Panc1 (cell line): ENCODE data around the gene HLA-DOB. TPM values are rescaled to one million over a fixed set of nuclear protein-coding genes. Genes with fewer than 3 reads are reported as not detected.

ENCODE experiments used
- ATAC-seq: fragments of 200-7000 bp; cut with Tn5 transposase; 2 replicates; pipeline ENCODE4 v1.9.1; 2020; ENCODE audit warnings: mild to moderate bottlenecking, moderate library complexity
- BruUV-seq: library from RNA; stranded (reverse); fragments of 400-500 nt; replicated peaks from 2 replicates; lab custom pipeline; 2021; lab: Mats Ljungman, UMichigan
- CTCF ChIA-PET: fragments of 300-600 bp; sonication (Branson Sonifier 250); formaldehyde crosslinking; loops from one replicate; lab custom pipeline; 2022; ENCODE audit warnings: antibody characterized with exemption; lab: Charles Lee
- POLR2A ChIA-PET: fragments of 300-600 bp; sonication (Branson Sonifier 250); formaldehyde crosslinking; loops from one replicate; lab custom pipeline; 2022; ENCODE audit warnings: antibody characterized with exemption; lab: Charles Lee
- DNase-seq: peaks from one replicate; pipeline ENCODE4 v3.0.0-alpha.2; 2010; ENCODE audit warnings: low read depth, low spot score
- H3K27ac ChIP-seq: 2 replicates; pipeline ENCODE4 v1.5.1; 2011; ENCODE audit warnings: mild to moderate bottlenecking, low read length, inconsistent platforms
- H3K27me3 ChIP-seq: fragments of 200-500 bp; sonication (Bioruptor generic); 2 replicates; pipeline ENCODE4 v1.6.0; 2014; ENCODE audit warnings: low read length, inconsistent platforms; ENCODE audit not compliant: control insufficient read depth, insufficient read depth
- H3K36me3 ChIP-seq: fragments of 200-500 bp; sonication (Bioruptor generic); 2 replicates; pipeline ENCODE4 v1.5.1; 2014; ENCODE audit warnings: inconsistent platforms, mild to moderate bottlenecking, low read length, moderate library complexity; ENCODE audit not compliant: control insufficient read depth, insufficient read depth
- H3K4me1 ChIP-seq: 2 replicates; pipeline ENCODE4 v1.5.1; 2011; ENCODE audit warnings: inconsistent platforms, mild to moderate bottlenecking, low read length, moderate library complexity; ENCODE audit not compliant: control insufficient read depth, insufficient read depth
- H3K4me3 ChIP-seq, 2 experiments: 2 replicates each; pipeline ENCODE4 v1.5.1; 2011 to 2012; ENCODE audit warnings: low read depth in 2 of 2, low read length in 2 of 2, mild to moderate bottlenecking in 2 of 2, inconsistent platforms in 1 of 2, moderate library complexity in 1 of 2
- H3K9me3 ChIP-seq: fragments of 200-500 bp; sonication (Bioruptor generic); 2 replicates; pipeline ENCODE4 v1.5.1; 2014; ENCODE audit warnings: low read depth, mild to moderate bottlenecking, inconsistent platforms, low read length, moderate library complexity; ENCODE audit not compliant: control insufficient read depth, insufficient read depth
- POLR2AphosphoS5 ChIP-seq: IDR thresholded peaks from 2 replicates; pipeline ENCODE4 v1.6.1; 2012; ENCODE audit warnings: mild to moderate bottlenecking, low read depth, low read length, moderate library complexity
- SIN3A ChIP-seq: IDR thresholded peaks from 2 replicates; pipeline ENCODE4 v1.6.1; 2012; ENCODE audit warnings: low read depth, mild to moderate bottlenecking, low read length, moderate library complexity, borderline replicate concordance; ENCODE audit not compliant: insufficient read depth
- TCF7L2 ChIP-seq: IDR thresholded peaks from 2 replicates; pipeline ENCODE4 v1.6.1; 2011; ENCODE audit warnings: mild to moderate bottlenecking, low read depth, low read length, inconsistent platforms
- in situ Hi-C: cut with HindIII; loops from 2 replicates; pipeline ENCODE4 v1.10.0; 2016; ENCODE audit warnings: low sequenced_read_pairs, low pct_unique_long_range_greater_than_20kb
- intact Hi-C: fragments of 100-400 bp; cut with micrococcal nuclease; formaldehyde crosslinking; loops from one replicate; pipeline ENCODE4 v1.10.0; 2022; ENCODE audit not compliant: unreplicated experiment
- total RNA-seq: library from RNA; stranded (reverse); gene quantifications from one replicate; pipeline ENCODE4 v1.2.1, GENCODE V29; 2021; ENCODE audit not compliant: unreplicated experiment
- TF ChIP-seq, protein P1 (sequence below): fragments of 450-650 bp; IDR thresholded peaks from 2 replicates; pipeline ENCODE4 v1.5.1; 2017; ENCODE audit warnings: mild to moderate bottlenecking
- TF ChIP-seq, protein P2 (sequence below), 2 experiments: IDR thresholded peaks; 2 replicates each; pipeline ENCODE4 v1.6.1; 2011 to 2012; ENCODE audit warnings: low read depth in 2 of 2, control low read depth in 1 of 2, low read length in 1 of 2, mild to moderate bottlenecking in 1 of 2, moderate library complexity in 1 of 2; ENCODE audit not compliant: insufficient read depth in 1 of 2

Gene HLA-DOB
- total RNA-seq, 1 experiment from 2014 or later, result 0.39 TPM

DNA sequence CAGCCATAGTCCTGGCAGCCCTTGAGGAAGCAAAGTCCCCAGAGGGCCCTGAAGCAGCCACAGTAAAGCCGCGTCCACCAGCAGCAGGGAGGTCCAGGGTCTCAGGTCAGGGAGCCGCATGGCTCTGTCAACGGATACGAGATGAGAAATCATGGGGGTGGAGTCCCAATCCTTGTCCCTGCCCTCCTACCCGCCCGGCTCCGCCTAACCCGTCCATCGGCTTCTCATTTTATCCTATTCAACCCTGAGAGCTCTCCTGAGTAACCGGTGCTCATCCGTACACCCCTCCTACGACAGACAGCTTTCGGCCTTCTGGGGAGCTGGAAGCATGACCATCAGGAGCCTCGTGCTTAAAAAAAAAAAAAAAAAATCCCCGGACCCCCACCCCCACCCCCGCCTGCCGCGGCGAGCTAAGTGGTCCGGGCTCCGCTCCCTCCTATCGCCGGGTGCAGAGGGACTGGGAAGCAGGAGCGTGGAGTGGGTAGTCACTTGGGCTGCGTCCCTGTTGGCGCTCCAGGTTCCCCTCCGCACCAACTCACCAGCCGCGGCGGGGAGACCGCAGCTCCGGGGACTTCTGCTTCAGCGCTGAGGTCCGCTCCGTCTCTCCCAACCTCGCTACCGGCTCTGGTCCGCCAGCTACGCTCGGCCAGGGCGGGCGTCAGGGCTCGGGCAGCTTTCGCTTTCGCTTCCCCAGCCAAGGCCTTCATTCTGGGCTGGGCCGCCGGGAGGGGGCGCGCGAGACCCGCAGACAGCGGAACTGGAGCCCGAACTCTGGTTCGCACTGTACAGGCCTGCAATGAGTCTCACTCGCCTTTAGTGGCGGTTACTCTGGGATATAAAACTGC is 21.5 kb upstream of the HLA-DOB start, which contains the start of gene TAP2:
TSS of gene TAP2 (minus strand) at position 626 of the 845 bp plus-strand sequence. CDS start at position 120, 506 bp downstream.
- H3K36me3 ChIP-seq, result peaks cover 2% of the 10 kb centered on the region; the same call in 1 of the 2 replicates
- in situ Hi-C loops (no loop called here), intact Hi-C loops (loop anchor here (1.0 kb wide), 1 partner anchor 29 kb away; no protein-coding TSS in a partner anchor)
- POLR2A ChIA-PET, result interaction anchor here (0.6 to 1.3 kb wide), 4 partner anchors 15 to 378 kb away, joined by 4 to 11 read pairs (median 8); partner anchors contain the start of genes PSMB9 and TAP1
- ATAC-seq (peak; percentile 96), DNase-seq (peak; percentile 63)
- H3K4me1 ChIP-seq, result peaks cover 9% of the 10 kb centered on the region
- peak within 1 kb of the TSS; percentile 89 for H3K27ac ChIP-seq
- peak within 1 kb of the TSS; percentile 65 to 76 for H3K4me3 ChIP-seq
- TF ChIP-seq, protein P1, sequence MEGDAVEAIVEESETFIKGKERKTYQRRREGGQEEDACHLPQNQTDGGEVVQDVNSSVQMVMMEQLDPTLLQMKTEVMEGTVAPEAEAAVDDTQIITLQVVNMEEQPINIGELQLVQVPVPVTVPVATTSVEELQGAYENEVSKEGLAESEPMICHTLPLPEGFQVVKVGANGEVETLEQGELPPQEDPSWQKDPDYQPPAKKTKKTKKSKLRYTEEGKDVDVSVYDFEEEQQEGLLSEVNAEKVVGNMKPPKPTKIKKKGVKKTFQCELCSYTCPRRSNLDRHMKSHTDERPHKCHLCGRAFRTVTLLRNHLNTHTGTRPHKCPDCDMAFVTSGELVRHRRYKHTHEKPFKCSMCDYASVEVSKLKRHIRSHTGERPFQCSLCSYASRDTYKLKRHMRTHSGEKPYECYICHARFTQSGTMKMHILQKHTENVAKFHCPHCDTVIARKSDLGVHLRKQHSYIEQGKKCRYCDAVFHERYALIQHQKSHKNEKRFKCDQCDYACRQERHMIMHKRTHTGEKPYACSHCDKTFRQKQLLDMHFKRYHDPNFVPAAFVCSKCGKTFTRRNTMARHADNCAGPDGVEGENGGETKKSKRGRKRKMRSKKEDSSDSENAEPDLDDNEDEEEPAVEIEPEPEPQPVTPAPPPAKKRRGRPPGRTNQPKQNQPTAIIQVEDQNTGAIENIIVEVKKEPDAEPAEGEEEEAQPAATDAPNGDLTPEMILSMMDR, result peak; percentile 98
- TF ChIP-seq TCF7L2 (0 out of 2 replicates have a peak, but pooled peaks have one; percentile 20), POLR2AphosphoS5 (peak; percentile 60), SIN3A (peak; percentile 96; the same call in 1 of the 2 replicates)
- TF ChIP-seq, protein P2, sequence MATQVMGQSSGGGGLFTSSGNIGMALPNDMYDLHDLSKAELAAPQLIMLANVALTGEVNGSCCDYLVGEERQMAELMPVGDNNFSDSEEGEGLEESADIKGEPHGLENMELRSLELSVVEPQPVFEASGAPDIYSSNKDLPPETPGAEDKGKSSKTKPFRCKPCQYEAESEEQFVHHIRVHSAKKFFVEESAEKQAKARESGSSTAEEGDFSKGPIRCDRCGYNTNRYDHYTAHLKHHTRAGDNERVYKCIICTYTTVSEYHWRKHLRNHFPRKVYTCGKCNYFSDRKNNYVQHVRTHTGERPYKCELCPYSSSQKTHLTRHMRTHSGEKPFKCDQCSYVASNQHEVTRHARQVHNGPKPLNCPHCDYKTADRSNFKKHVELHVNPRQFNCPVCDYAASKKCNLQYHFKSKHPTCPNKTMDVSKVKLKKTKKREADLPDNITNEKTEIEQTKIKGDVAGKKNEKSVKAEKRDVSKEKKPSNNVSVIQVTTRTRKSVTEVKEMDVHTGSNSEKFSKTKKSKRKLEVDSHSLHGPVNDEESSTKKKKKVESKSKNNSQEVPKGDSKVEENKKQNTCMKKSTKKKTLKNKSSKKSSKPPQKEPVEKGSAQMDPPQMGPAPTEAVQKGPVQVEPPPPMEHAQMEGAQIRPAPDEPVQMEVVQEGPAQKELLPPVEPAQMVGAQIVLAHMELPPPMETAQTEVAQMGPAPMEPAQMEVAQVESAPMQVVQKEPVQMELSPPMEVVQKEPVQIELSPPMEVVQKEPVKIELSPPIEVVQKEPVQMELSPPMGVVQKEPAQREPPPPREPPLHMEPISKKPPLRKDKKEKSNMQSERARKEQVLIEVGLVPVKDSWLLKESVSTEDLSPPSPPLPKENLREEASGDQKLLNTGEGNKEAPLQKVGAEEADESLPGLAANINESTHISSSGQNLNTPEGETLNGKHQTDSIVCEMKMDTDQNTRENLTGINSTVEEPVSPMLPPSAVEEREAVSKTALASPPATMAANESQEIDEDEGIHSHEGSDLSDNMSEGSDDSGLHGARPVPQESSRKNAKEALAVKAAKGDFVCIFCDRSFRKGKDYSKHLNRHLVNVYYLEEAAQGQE (IDR thresholded peaks at IDR 0.05; ENCODE audit: insufficient read depth in 1 of 2, low read depth in 2 of 2, low read length in 1 of 2), result no peak
- H3K27me3 ChIP-seq, result no peaks in the 10 kb centered on the region
- H3K9me3 ChIP-seq, result no peaks in the 10 kb centered on the region
- BruUV-seq, result no TSS peak
- CTCF ChIA-PET, result interaction anchor here (0.5 to 2.3 kb wide), 14 partner anchors 13 to 146 kb away, joined by 3 to 56 read pairs (median 6); partner anchors contain the start of genes PSMB9 and TAP1

GRCh38 chr6:32837651-32838113 is 20.9 kb upstream of the HLA-DOB start:
- intact Hi-C loops (loop anchor here (1.0 kb wide), 1 partner anchor 30 kb away; no protein-coding TSS in a partner anchor), in situ Hi-C loops (no loop called here)

More at GRCh38 chr6:32837651-32838113, 20.9 kb upstream of the HLA-DOB start:
- TF ChIP-seq, protein P2 (IDR thresholded peaks at IDR 0.05; ENCODE audit: insufficient read depth in 1 of 2, low read depth in 2 of 2, low read length in 1 of 2), result no peak
- no peak for TF ChIP-seq POLR2AphosphoS5
- no peak for TF ChIP-seq SIN3A
- TF ChIP-seq, protein P1, result no peak
- TF ChIP-seq TCF7L2, result no peak
- Histone ChIP-seq H3K36me3 (peaks cover 2% of the 10 kb centered on the region; the same call in 1 of the 2 replicates), H3K4me3 (peak overlapping the region; percentile 65 to 76), H3K4me1 (peaks cover 7% of the 10 kb centered on the region), H3K27me3 (no peaks in the 10 kb centered on the region), H3K9me3 (no peaks in the 10 kb centered on the region), H3K27ac (peak overlapping the region; percentile 89)
- ChIA-PET POLR2A (interaction anchor here (0.6 to 1.3 kb wide), 3 partner anchors 16 to 134 kb away, joined by 3 to 7 read pairs (median 4); partner anchors contain the start of genes PSMB9 and TAP1), CTCF (interaction anchor here (0.5 to 2.3 kb wide), 7 partner anchors 14 to 147 kb away, joined by 3 to 56 read pairs (median 5); partner anchors contain the start of genes PSMB9 and TAP1)
- no peak for DNase-seq
- BruUV-seq, result TSS peak; percentile 49
- ATAC-seq, result peak; percentile 9
